GM11168 (cell line): ENCODE data around the gene GALNT11.

ENCODE experiments used
- in situ Hi-C: fragments of 300-500 bp; cut with MboI; formaldehyde crosslinking; loops from one replicate; pipeline ENCODE4 v1.12.0; 2022; ENCODE audit warnings: low sequenced_read_pairs; ENCODE audit not compliant: unreplicated experiment

GALNT11 gene

GRCh38 chr7:152137476-152138025, 112.1 kb downstream of the GALNT11 start:
- in situ Hi-C loops = no loop called here

GRCh38 chr7:152140067-152140466, 114.6 kb downstream of the GALNT11 start:
- in situ Hi-C loops = no loop called here

GRCh38 chr7:152140560-152140959, 115.1 kb downstream of the GALNT11 start:
- in situ Hi-C loops = no loop called here

- in situ Hi-C loops = no loop called here
Observed at GRCh38 chr7:152142976-152143595, 117.6 kb downstream of the GALNT11 start.

GRCh38 chr7:152144557-152145245, 119.2 kb downstream of the GALNT11 start:
- in situ Hi-C loops = no loop called here

- in situ Hi-C loops = no loop called here
Observed at GRCh38 chr7:152145853-152146466, 120.5 kb downstream of the GALNT11 start.

GRCh38 chr7:152148706-152149105, 123.2 kb downstream of the GALNT11 start:
- in situ Hi-C loops = no loop called here

GRCh38 chr7:152149363-152149762, 123.9 kb downstream of the GALNT11 start:
- in situ Hi-C loops = no loop called here

GRCh38 chr7:152152267-152152666, 126.8 kb downstream of the GALNT11 start:
- in situ Hi-C loops = no loop called here

- in situ Hi-C loops = no loop called here
Observed at GRCh38 chr7:152158801-152159587, 133.5 kb downstream of the GALNT11 start.

- in situ Hi-C loops = no loop called here
Observed at GRCh38 chr7:152161171-152161570, 135.7 kb downstream of the GALNT11 start.

- in situ Hi-C loops = no loop called here
Observed at GRCh38 chr7:152162287-152162686, 136.8 kb downstream of the GALNT11 start.
